Inflammatory macrophage treated with lipopolysaccharide for 4 hours (primary cell): Measurements from ENCODE around the gene LGR6.
"Not testable (repeated sequence)": the region's sequence is repeated elsewhere in the genome, so short reads cannot be mapped to it uniquely, and the experiment has no call there.

ENCODE experiments used
- DNase-seq: peaks from one replicate; pipeline ENCODE4 v3.0.0-alpha.2; 2020

LGR6 gene

DNA sequence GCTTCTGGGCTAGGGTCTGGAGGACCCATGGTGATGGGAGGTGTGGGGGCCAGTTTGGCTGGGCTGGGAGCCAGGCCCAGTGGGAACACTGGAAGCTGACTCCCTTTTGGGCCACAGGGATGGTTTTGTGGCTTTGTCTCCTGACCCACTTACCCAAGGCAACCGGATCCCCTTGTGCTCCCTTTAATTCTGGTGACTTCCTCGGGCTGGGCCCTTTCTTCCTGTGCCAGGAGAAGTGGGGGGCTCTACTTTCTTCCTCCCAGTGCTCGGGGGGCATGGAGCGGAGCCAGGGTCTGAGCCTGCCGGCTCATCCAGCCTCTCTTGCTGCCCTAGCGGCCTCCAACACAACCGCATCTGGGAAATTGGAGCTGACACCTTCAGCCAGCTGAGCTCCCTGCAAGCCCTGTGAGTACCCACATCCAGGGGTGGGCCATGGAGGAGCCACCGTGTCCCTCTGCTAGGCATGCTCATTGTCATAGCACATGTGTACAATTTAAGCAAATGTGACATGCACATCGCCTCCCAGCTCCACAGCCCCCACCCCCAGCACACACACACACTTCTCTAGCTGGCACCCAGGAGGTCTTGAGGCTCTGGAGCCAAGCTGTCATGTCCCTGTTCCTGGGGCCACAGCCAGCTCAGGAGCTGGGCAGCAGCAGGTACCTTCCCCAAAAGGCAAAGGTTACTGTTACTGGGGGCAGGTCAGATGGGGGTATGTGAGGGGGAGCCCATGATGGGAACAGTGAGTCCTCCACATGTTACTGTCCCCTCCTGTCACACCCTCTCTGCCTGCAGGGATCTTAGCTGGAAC is 113.1 kb downstream of the LGR6 start:
- DNase-seq = no peak

DNA sequence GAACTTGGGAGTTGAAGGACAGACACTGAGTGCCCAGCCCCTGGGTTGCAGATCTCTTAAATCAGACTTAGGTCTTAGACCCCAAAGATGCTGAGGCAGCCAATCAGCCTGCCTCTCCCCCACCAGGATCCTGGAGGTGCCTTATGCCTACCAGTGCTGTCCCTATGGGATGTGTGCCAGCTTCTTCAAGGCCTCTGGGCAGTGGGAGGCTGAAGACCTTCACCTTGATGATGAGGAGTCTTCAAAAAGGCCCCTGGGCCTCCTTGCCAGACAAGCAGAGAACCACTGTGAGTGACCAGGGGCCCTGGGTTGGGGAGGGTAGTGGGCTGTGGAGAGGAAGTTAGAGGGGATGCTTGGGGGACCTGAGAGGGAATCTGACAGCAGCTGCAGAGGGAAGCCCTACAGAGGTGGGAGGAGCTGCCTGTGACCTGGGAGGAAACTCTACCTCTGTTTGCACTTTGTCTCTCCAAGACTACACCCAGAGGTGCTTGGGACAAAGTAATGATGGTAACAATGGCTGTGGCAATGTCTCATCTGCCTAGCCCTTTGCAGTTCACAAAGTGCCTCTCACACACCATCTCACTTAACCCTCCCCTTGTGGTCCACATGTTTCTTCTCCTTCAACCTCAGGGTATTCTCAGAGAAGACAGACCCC is 116.6 kb downstream of the LGR6 start:
- DNase-seq = no peak

DNA sequence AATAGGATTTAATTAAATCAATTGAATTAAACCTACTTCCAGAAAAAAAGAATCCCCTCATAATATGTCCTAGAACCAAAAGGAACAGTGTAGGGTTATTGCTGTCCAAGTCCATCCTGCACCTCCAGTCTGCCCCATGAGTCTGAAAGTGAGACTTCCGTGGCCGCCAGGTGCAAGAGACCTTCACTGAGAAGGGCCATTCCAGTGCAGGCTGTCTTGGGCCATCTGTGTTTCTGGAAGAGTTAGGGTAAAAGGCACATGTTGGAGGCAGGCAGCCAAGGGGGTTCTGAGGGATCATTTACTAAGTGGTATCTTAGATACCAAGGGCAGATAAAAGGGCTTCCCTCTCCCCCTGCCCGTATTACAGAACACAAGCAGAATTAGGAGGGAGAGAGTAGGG is 117.1 kb downstream of the LGR6 start:
- DNase-seq = no peak

DNA sequence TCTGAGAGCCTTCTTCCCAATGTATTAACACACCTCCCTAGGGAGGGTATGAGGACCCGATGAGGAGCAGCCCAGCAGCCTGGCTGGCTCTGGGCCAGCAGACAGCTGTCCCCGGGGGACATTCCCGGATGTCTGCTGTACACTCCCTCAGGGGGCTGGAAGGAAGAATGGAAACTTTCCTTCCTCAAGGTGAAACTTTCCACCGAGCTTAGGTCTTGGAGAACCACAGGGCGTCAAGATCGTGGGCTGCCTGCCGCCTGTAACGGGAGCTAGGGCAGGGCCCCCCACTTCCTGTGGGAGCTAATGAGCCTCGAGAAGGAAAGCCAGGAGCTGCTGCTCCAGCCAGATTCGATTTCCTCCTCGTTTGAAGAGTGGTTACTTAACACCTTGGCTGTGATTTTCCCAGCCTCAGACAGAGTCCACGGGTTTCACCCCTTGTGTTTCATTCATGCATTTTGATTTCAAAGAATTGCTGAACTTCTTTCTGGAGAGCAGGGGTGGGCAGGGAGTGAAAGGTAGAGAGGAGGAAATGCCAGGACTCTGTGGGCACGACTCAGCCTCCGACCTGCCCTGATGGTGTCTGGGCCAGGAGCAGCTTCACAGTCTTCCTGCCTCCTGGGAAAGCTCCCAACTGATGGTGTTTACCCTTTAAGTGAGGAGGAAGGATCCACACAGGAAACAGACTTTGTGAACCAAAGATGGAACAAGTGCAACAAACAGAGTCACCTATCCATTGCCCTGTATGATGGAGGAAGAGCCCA is 118.5 kb downstream of the LGR6 start:
- no peak for DNase-seq

DNA sequence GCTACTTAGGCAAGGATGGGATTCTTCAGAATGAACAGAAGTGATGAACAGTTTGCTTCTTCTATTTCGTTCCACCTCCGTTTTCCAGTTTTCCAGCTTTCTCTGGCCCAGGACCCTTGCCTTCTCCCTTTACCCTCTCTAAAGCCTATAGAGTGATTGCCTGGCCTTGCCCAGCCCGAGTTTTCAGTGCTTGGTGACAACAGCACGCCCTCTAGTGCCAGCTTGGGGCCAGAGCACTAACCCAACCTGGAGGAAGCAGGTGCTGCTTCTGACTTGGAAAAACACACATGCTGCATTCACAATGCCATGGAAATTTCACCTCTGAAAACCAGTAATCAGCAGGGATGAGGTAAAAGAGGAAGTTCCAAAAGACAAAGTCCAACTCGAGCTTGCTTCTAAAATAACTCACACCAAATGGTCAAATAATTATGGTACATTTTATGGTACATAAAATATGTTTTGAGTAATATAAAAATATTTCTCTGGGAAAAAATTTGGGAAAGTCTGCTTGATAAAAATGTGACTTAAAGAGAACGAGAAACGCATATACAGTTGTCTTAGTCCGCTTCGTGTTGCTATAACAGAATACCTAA is 122.1 kb downstream of the LGR6 start:
- DNase-seq = peak; percentile 62

DNA sequence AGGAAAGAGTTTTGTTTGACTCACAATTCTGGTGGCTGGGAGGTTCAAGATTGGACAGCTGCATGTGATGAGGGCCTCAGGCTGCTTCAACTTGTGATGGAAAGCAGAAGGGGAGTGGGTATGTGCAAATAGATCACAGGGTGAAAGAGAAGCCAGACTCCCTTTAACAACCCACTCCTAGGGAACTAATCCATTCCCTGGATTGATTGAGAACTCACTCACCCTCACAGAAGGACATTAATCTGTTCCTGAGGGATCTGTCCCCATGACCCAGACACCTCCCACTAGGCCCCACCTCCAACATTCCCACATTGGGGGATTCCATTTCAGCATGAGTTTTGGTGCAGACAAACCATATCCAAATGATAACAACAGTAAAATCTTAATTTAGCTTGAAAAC is 122.6 kb downstream of the LGR6 start:
- no peak for DNase-seq

DNA sequence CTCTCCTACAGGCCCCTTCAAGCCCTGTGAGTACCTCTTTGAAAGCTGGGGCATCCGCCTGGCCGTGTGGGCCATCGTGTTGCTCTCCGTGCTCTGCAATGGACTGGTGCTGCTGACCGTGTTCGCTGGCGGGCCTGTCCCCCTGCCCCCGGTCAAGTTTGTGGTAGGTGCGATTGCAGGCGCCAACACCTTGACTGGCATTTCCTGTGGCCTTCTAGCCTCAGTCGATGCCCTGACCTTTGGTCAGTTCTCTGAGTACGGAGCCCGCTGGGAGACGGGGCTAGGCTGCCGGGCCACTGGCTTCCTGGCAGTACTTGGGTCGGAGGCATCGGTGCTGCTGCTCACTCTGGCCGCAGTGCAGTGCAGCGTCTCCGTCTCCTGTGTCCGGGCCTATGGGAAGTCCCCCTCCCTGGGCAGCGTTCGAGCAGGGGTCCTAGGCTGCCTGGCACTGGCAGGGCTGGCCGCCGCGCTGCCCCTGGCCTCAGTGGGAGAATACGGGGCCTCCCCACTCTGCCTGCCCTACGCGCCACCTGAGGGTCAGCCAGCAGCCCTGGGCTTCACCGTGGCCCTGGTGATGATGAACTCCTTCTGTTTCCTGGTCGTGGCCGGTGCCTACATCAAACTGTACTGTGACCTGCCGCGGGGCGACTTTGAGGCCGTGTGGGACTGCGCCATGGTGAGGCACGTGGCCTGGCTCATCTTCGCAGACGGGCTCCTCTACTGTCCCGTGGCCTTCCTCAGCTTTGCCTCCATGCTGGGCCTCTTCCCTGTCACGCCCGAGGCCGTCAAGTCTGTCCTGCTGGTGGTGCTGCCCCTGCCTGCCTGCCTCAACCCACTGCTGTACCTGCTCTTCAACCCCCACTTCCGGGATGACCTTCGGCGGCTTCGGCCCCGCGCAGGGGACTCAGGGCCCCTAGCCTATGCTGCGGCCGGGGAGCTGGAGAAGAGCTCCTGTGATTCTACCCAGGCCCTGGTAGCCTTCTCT is 124.6 kb downstream of the LGR6 start:
- DNase-seq = no peak

DNA sequence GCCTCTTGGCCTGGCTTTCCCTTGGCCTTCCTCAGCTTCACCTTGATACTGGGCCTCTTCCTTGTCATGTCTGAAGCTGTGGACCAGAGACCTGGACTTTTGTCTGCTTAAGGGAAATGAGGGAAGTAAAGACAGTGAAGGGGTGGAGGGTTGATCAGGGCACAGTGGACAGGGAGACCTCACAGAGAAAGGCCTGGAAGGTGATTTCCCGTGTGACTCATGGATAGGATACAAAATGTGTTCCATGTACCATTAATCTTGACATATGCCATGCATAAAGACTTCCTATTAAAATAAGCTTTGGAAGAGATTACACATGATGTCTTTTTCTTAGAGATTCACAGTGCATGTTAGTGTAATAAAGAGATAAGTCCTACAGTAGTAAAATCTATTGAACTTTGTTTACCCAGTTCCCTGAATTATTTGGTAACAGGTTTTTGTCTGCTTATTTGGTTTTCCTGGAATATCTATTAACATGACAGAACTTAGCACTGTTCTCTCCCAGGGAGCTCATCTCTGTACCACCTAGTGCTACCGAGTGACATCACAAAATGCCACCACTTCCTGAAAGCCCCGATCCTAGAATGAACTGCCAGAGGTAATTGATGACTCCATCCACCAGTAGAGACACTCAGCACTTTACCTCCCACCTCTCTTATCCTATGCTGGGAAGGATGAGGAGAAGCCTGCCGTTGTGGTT is 125.9 kb downstream of the LGR6 start:
- no peak for DNase-seq

DNA sequence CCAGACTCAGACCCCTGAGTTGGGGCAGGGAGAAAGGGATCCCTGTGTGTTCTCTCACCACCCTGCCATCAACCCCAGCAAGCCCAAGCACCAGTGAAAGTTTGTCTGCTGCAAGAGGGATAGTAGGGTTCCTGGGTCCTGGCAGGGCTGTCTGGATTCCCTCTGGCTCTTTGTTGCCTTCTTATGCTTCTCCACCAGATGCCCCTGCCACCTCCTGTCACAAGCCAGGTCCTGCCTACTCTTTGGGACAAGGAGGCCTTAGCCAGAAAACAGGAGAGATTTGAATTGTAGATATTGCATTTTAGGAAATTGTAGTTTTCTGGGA is 126.4 kb downstream of the LGR6 start:
- no peak for DNase-seq

DNA sequence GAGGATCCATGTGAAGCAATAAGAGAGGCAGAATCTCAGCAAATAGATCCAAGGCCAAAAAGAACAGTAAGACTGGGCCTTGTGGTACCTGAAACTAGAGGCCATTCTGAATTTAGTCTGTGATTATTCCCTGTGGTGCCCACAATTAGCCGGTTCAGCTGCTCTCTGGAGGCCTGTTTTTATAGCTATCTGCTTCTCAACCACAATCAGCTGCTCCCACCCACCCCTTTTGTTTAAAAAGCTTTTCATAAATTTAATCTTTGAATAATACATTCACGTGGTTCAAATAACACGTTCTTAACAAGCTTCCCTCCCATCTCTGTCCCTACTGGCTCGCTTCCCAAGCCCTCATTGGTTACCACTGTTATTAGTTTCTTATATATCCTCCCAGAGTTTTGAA is 130.1 kb downstream of the LGR6 start:
- DNase-seq = no peak

DNA sequence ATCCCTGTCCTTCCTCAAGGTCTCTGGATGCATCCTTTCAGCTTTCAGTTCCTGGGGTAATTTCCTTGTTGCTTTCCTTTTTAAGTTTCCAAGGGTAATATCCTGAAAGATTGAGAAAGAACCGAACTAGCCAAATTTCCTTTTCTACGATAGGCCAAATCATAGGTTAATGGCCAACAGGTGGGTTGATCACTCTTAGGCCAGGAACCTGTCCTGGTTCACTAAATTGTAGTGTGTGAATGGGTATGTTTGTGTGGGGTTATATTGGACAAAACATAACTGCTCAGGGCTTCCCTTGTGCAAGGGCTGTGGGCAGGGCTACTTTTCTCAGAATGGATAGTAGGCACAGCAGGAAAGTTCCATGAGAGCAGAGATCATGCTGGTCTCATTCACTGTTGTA is 131.0 kb downstream of the LGR6 start:
- no peak for DNase-seq

DNA sequence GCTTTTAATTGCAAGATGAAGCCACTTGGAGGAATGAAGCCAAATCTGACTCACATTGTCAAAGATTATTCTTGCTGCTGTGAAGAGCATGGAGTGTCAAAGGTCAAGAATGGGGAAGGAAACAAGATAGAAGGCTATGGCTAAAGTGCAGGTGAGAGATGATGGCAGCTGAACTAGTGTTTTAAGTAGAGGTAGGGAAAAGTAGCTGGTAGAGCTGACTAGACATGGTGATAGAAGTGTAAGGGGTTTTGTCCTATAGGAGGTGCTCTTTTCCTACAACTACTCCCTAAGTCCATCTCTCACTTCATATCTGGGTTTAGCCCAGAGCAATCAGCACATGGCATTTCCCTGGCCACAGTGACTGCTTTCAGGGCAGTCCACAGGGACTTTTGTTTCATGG is 136.3 kb downstream of the LGR6 start:
- DNase-seq = no peak

DNA sequence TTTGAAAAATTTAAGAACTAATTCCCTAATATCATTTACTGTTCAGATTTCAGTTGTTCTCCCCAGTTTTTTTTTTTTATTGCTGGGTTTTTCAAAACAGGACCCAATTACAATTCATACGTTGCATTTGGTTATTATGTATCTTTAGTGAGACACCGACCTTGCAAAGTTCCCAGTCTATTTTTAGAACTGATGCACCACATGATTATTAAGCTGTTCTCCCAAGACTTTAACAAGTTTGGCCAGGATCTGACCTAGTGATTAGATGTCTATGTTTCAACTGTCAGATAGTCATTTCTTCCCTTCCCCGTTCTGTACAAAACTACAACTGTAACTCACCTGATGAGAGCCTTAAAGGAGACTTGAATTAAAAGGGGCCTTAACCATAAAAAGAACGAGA is 140.3 kb downstream of the LGR6 start:
- DNase-seq = no peak

DNA sequence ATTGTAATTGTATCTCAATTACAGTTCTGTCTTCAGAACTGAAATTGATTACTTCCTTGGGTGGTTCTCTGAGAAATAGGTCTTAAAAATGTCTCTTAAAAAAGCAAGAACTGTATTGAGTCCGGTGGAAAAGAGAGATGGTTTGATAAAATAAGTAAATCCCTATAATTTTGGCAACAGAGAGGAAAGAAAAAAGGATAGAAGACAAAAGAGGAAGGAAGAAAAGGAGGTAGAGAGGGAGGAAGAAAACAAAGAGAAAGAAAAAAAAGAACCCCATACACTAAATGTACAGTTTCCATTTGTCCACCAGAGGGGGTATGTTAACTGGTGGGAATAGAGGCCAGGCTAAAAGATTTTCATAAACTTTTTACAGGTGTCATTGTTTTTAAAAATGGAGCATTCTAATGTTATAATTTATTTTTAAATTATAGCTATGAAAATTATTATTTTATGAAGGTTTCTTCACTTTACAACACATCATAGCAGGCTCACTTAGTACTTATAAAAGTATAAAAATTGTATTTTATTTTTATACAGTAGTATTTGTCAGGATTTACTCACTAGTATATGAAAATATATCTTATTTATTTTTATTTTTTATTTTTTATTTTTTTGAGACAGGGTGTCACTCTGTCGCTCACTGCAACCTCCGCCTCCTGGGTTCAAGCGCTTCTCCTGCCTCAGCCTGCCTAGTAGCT is 150.2 kb downstream of the LGR6 start:
- DNase-seq = peak; percentile 56

DNA sequence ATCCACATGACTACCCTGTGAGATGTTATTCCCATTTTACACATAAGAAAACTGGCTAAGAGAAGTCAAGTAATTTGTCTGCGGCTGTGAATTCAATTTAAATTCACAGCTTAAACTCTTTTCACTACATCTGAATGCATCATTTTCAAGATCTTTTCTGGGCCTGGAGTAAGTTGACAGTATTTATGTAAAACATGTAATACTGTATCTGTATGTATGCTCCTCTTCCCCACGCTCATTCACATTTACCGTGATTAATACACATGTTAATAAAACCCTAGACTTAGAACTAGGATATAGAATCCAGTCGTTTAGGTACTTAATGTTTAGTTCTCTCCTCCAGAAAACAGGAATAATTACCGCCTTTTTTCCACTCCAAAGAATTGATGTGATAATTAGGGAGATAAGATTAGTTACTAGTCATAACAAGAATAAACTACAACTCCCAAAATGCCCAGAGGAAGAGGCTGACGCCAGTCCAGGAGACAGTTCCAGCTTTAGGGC is 154.5 kb downstream of the LGR6 start:
- DNase-seq = no peak

DNA sequence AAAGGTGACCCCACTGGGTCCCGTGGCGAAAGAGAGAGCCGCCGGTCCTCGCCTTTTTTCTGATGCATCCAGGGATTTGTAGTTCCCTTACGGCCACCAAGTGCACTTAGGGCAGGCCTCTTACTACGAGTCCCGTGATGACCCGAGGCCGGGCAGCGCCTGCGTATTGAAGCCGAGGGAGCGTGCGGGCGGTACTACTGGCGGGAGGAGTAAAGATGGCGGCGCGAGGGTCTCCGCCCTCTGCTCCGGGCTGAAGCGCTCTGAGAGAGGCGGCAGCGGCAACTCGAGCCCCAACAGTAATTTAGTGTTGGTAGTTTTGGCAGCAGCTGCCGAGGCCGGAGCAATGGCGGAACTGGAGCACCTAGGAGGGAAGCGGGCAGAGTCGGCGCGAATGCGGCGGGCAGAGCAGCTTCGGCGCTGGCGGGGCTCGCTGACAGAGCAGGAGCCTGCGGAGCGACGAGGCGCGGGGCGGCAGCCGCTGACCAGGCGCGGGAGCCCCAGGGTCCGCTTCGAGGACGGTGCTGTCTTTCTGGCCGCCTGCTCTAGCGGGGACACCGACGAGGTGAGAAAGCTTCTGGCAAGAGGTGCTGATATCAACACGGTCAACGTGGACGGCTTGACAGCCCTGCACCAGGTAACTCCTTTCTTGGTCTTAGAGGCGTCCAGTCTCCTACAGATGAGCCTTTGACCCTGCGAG is 155.1 kb downstream of the LGR6 start, which contains the start of gene PPP1R12B:
TSS of gene PPP1R12B (plus strand) at position 191 of the 697 bp plus-strand sequence. CDS start at position 344, 153 bp downstream.
- peak; percentile 99 for DNase-seq

DNA sequence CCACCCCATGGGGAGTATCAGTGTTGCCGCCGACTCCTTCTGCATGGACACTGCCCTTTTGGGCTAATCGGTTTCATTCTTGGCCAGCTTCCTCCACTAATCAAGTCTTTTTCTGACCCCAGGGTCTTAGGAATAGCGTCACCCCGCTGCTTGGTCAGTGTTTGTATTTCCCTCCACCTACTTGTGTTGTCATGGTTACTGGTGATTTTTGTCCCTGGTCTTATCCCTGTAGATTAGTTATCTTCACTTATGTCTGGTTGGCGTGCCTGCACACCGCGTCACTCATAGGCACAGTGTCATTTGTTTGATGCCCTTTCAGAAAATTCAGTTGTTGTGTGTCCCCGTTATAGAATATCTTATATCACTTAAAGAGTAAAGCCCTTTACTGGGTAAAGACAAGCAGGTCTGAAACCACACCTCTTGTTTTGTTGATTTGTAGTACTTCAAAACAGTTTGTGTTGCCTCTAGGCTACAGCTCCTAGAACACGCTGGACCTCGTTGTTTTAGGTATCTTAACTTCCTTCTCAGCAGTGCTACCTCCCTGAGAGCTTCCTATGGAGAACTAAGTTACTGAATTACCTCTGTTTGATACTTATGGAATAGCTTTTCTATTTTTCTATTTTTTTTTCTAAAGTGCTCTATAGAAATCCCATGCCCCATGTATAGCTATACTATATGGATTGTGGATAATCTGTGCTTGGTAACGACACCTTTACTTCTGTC is 155.8 kb downstream of the LGR6 start:
- peak; percentile 66 for DNase-seq

DNA sequence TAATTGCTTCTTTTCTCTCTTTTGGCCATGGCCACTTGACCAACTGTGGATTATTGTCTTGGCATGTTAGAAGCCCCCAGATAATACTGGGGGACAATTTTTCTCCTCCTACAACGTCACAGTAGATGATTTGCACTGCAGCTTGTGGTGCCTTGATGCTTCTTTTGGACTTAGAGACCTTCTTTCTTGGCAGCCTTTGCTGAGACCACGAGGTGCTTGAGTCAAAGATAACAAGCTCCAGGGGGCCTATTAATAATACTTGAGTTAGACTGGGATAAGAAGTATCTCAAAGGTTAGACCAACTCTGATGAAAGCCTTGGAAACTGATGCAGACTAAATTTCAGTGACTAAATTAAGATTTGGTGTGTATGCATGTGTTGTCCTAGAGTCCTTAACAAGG is 158.1 kb downstream of the LGR6 start:
- no peak for DNase-seq

DNA sequence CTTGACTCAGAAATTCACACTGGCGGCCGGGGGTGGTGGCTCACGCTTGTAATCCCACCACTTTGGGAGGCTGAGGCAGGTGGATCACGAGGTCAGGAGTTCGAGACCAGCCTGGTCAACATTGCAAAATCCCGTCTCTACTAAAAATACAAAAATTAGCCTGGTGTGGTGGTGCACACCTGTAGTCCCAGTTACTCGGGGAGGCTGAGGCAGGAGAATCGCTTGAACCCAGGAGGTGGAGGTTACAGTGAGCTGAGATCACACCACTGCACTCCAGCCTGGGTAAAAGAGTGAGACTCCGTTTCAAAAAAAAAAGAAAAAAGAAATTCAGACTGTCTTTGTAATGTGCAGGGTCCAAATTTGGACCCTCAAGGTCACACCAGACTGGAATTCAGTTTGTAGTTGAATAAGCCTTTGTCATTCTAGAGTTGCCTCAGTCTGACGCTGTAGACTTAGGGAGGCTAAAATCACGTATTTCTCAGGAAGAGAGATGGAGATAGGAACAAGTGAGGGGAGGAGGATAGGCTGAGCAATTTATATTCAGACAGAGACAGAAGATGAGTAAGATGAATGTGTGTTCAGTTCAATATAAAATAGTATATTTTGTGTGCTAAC is 159.1 kb downstream of the LGR6 start:
- DNase-seq = not testable (repeated sequence)
